AG09319 (cell line): ENCODE measurements around the gene AGPAT2.

Experiments used
- DNase-seq: peaks from one replicate; pipeline ENCODE4 v3.0.0-alpha.2; 2010; ENCODE audit warnings: low read depth; ENCODE audit errors: extremely low read depth
- CTCF ChIP-seq: IDR thresholded peaks from 2 replicates; pipeline ENCODE4 v1.5.1; 2011; ENCODE audit warnings: low read depth, mild to moderate bottlenecking, inconsistent platforms, low read length, moderate library complexity

Gene AGPAT2

GRCh38 chr9:136694163-136694871 is 7.1 kb upstream of the AGPAT2 start:
- TF ChIP-seq CTCF: peak; percentile 63
- DNase-seq: no peak

GRCh38 chr9:136693490-136694162 is 6.4 kb upstream of the AGPAT2 start:
- DNase-seq: no peak
- TF ChIP-seq CTCF: no peak

GRCh38 chr9:136693135-136693489 is 5.9 kb upstream of the AGPAT2 start:
- no peak for TF ChIP-seq CTCF
- DNase-seq: no peak

GRCh38 chr9:136692185-136693134 is 5.2 kb upstream of the AGPAT2 start:
- DNase-seq: no peak
- TF ChIP-seq CTCF: no peak

GRCh38 chr9:136691316-136692184 is 4.3 kb upstream of the AGPAT2 start:
- TF ChIP-seq CTCF: no peak
- DNase-seq: no peak

- no peak for DNase-seq
- TF ChIP-seq CTCF: no peak
Observed at GRCh38 chr9:136690806-136691261, 3.6 kb upstream of the AGPAT2 start.
